GM12874 (cell line): ENCODE results near the gene DUSP7.

Experiments
- CTCF ChIP-seq: IDR thresholded peaks from 2 replicates; pipeline ENCODE4 v1.5.1; 2011; ENCODE audit warnings: low read depth, mild to moderate bottlenecking, control low read depth, low read length, moderate library complexity; ENCODE audit not compliant: insufficient read depth

The DUSP7 gene

GRCh38 chr3:52065264-52065756 is 8.9 kb upstream of the DUSP7 start:
- TF ChIP-seq CTCF: no peak

GRCh38 chr3:52064561-52064960 is 8.2 kb upstream of the DUSP7 start:
- TF ChIP-seq CTCF: no peak

- TF ChIP-seq CTCF: no peak
These were observed 6.8 kb upstream of the DUSP7 start for GRCh38 chr3:52063026-52063723.

GRCh38 chr3:52062505-52062904 is 6.1 kb upstream of the DUSP7 start:
- no peak for TF ChIP-seq CTCF

- TF ChIP-seq CTCF: no peak
These were observed 4.9 kb upstream of the DUSP7 start for GRCh38 chr3:52061121-52061910.

- TF ChIP-seq CTCF: no peak
These were observed 3.4 kb upstream of the DUSP7 start for GRCh38 chr3:52059781-52060180.

GRCh38 chr3:52057812-52058495 is 1.6 kb upstream of the DUSP7 start:
- no peak for TF ChIP-seq CTCF
